H9 (cell line): ENCODE data around the gene NAT16. TPM values are rescaled to one million over a fixed set of nuclear protein-coding genes. Genes with fewer than 3 reads are reported as not detected.

Source experiments
- DNase-seq: peaks from one replicate; pipeline ENCODE4 v3.0.0-alpha.2; 2017
- H2AFZ ChIP-seq: one replicate; pipeline ENCODE4 v1.6.1; 2013; ENCODE audit warnings: mild to moderate bottlenecking, low read length, control low read depth, moderate library complexity
- H2AK5ac ChIP-seq: 2 replicates; pipeline ENCODE4 v1.6.1; 2013; ENCODE audit warnings: low read length, control low read depth, mixed read lengths; ENCODE audit not compliant: insufficient read length
- H2BK120ac ChIP-seq: one replicate; pipeline ENCODE4 v1.6.1; 2013; ENCODE audit warnings: low read depth, mild to moderate bottlenecking, low read length, control low read depth, inconsistent platforms; ENCODE audit not compliant: poor library complexity, severe bottlenecking
- H2BK12ac ChIP-seq: 2 replicates; pipeline ENCODE4 v1.6.1; 2013; ENCODE audit warnings: low read length, control low read depth, mixed read lengths, low read depth; ENCODE audit not compliant: insufficient read length
- H2BK15ac ChIP-seq: 2 replicates; pipeline ENCODE4 v1.6.1; 2013; ENCODE audit warnings: low read depth, low read length, control low read depth
- H2BK20ac ChIP-seq: one replicate; pipeline ENCODE4 v1.6.1; 2013; ENCODE audit warnings: low read depth, mild to moderate bottlenecking, low read length, control low read depth, inconsistent platforms; ENCODE audit not compliant: poor library complexity, severe bottlenecking
- H2BK5ac ChIP-seq: 2 replicates; pipeline ENCODE4 v1.6.1; 2013; ENCODE audit warnings: low read length, control low read depth, mixed read lengths; ENCODE audit not compliant: insufficient read length
- H3K14ac ChIP-seq: 2 replicates; pipeline ENCODE4 v1.6.1; 2013; ENCODE audit warnings: low read length, control low read depth; ENCODE audit not compliant: insufficient read depth
- H3K18ac ChIP-seq: 2 replicates; pipeline ENCODE4 v1.6.1; 2013; ENCODE audit warnings: low read depth, mild to moderate bottlenecking, mixed read lengths, low read length, control low read depth; ENCODE audit not compliant: insufficient read length
- H3K23ac ChIP-seq: 2 replicates; pipeline ENCODE4 v1.6.1; 2013; ENCODE audit warnings: low read length, control low read depth, mixed read lengths, low read depth; ENCODE audit not compliant: insufficient read length
- H3K23me2 ChIP-seq: 2 replicates; pipeline ENCODE4 v1.6.1; 2013; ENCODE audit warnings: low read depth, mild to moderate bottlenecking, mixed read lengths, low read length, control low read depth; ENCODE audit not compliant: insufficient read length, poor library complexity, severe bottlenecking
- H3K27ac ChIP-seq: 2 replicates; pipeline ENCODE4 v1.5.1; 2013; ENCODE audit warnings: low read length, control low read depth, mixed read lengths, low read depth; ENCODE audit not compliant: insufficient read length
- H3K27me3 ChIP-seq: 2 replicates; pipeline ENCODE4 v1.6.1; 2013; ENCODE audit warnings: low read length, control low read depth, inconsistent platforms; ENCODE audit not compliant: insufficient read depth
- H3K4ac ChIP-seq: 2 replicates; pipeline ENCODE4 v1.6.1; 2013; ENCODE audit warnings: low read depth, mild to moderate bottlenecking, control low read depth, inconsistent platforms, low read length, moderate library complexity
- H3K4me1 ChIP-seq: 2 replicates; pipeline ENCODE4 v1.6.1; 2013; ENCODE audit warnings: low read length, control low read depth, inconsistent platforms; ENCODE audit not compliant: insufficient read depth
- H3K4me2 ChIP-seq: 2 replicates; pipeline ENCODE4 v1.6.1; 2013; ENCODE audit warnings: low read length, control low read depth, mixed read lengths; ENCODE audit not compliant: insufficient read length, insufficient read depth
- H3K56ac ChIP-seq: 2 replicates; pipeline ENCODE4 v1.6.1; 2013; ENCODE audit warnings: low read depth, mild to moderate bottlenecking, mixed read lengths, low read length, control low read depth; ENCODE audit not compliant: insufficient read length
- H3K79me1 ChIP-seq: 2 replicates; pipeline ENCODE4 v1.6.1; 2013; ENCODE audit warnings: low read depth, mild to moderate bottlenecking, moderate library complexity, low read length, control low read depth, inconsistent platforms; ENCODE audit not compliant: insufficient read depth, poor library complexity, severe bottlenecking
- H3K79me2 ChIP-seq: 2 replicates; pipeline ENCODE4 v1.6.1; 2013; ENCODE audit warnings: low read length, control low read depth, inconsistent platforms; ENCODE audit not compliant: insufficient read depth
- H3K9ac ChIP-seq: 2 replicates; pipeline ENCODE4 v1.6.1; 2013; ENCODE audit warnings: low read length, control low read depth, mixed read lengths; ENCODE audit not compliant: insufficient read length; ENCODE audit errors: extremely low read depth
- H3K9me3 ChIP-seq: one replicate; pipeline ENCODE4 v1.6.1; 2013; ENCODE audit warnings: low read depth, low read length, inconsistent platforms; ENCODE audit not compliant: control insufficient read depth
- H3T11ph ChIP-seq: one replicate; pipeline ENCODE4 v1.6.1; 2013; ENCODE audit warnings: mild to moderate bottlenecking, low read length, control low read depth, inconsistent platforms
- H4K20me1 ChIP-seq: one replicate; pipeline ENCODE4 v1.6.1; 2013; ENCODE audit not compliant: control insufficient read depth, insufficient read length, insufficient read depth
- H4K5ac ChIP-seq: 2 replicates; pipeline ENCODE4 v1.6.1; 2013; ENCODE audit warnings: low read depth, mild to moderate bottlenecking, mixed read lengths, low read length, control low read depth; ENCODE audit not compliant: insufficient read length
- H4K8ac ChIP-seq: replicated peaks from 2 replicates; pipeline ENCODE4 v1.6.1; 2013; ENCODE audit warnings: low read length, control low read depth, mixed read lengths, low read depth; ENCODE audit not compliant: insufficient read length
- H4K91ac ChIP-seq: 2 replicates; pipeline ENCODE4 v1.6.1; 2013; ENCODE audit warnings: low read depth, mild to moderate bottlenecking, moderate library complexity, mixed read lengths, low read length, control low read depth; ENCODE audit not compliant: insufficient read length
- H3K27ac Mint-ChIP-seq, 3 experiments: 2 replicates in 2 of 3; 3 replicates in 1 of 3; pipeline ENCODE4 v1.8.0; 2020 to 2021; ENCODE audit warnings: mixed read lengths in 3 of 3, mild to moderate bottlenecking in 1 of 3, moderate library complexity in 1 of 3
- H3K27me3 Mint-ChIP-seq: 2 replicates; pipeline ENCODE4 v1.8.0; 2021; ENCODE audit warnings: low read depth, mild to moderate bottlenecking, moderate library complexity, mixed read lengths
- H3K36me3 Mint-ChIP-seq, 3 experiments: 2 replicates in 2 of 3; 3 replicates in 1 of 3; pipeline ENCODE4 v1.8.0; 2020 to 2021; ENCODE audit warnings: low read depth in 3 of 3, mixed read lengths in 3 of 3; ENCODE audit not compliant: insufficient read depth in 1 of 3
- H3K4me1 Mint-ChIP-seq, 2 experiments: 2 replicates each; pipeline ENCODE4 v1.8.0; 2020; ENCODE audit warnings: mixed read lengths in 2 of 2
- H3K4me3 Mint-ChIP-seq, 2 experiments: 2 replicates in 1 of 2; 3 replicates in 1 of 2; pipeline ENCODE4 v1.8.0; 2020 to 2021; ENCODE audit warnings: mild to moderate bottlenecking in 2 of 2, mixed read lengths in 2 of 2, moderate library complexity in 1 of 2
- H3K9me3 Mint-ChIP-seq, 2 experiments: 2 replicates in 1 of 2; 3 replicates in 1 of 2; pipeline ENCODE4 v1.8.0; 2020; ENCODE audit warnings: mild to moderate bottlenecking in 2 of 2, mixed read lengths in 2 of 2, moderate library complexity in 1 of 2
- CTCF ChIP-seq: fragments of 200-600 bp; sonication (generic); conservative IDR thresholded peaks from 3 replicates; pipeline ENCODE4 v1.8.0; 2021; ENCODE audit warnings: antibody characterized with exemption, mild to moderate bottlenecking
- WGBS: extraction: QIAGEN DNeasy Blood & Tissue Kit; methylation state at CpG from one replicate; pipeline ENCODE4 v1.1.7; 2013; ENCODE audit warnings: missing lambda C conversion rate, low lambda C conversion rate, mixed read lengths; ENCODE audit not compliant: insufficient read length; ENCODE audit errors: extremely low coverage; 5-methylcytosine and 5-hydroxymethylcytosine counted together
- total RNA-seq: library from RNA; stranded (reverse); gene quantifications from 2 replicates; pipeline ENCODE4 v1.2.1, GENCODE V29; 2021

The NAT16 gene
- total RNA-seq, 1 experiment from 2014 or later: 0.50 TPM

DNA sequence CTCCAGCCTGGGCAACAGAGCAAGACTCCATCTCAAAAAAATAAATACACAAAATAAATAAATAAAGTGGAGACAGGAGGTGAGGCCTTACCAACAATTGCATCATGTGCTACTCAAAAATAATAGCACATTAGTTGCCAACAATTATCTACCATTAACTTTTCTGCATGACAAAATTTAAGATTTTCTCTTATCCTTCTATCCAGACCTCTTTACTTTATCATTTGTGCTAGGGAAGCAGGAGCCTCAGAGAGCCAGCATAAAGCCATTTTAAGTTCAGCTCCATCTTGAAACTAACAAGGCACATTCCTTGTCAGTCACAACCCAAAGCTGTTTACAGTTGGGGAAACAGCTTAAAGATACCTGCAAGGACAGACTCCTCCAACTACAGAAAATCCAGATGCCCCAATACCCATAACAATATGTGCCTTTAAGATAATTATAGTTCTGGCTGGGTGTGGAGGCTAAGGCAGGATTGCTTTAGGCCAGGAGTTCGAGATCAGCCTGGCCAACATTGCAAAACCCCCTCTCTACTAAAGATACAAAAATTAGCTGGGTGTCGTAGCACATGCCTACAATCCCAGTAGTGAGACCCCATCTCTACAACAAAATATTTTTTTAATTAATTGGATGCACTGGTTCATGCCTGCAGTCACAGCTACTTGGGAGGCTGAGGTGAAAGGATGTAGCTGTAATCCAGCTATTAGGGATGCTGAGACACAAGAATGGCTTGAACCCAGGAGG lies 28.0 kb downstream of the NAT16 start:
- no peak overlapping the region for H3K27ac Mint-ChIP-seq
- Histone ChIP-seq H4K8ac (no peak overlapping the region), H3K79me1 (no peaks in the 10 kb centered on the region), H2BK15ac (no peak overlapping the region), H3K4me1 (no peaks in the 10 kb centered on the region), H3K27ac (no peak overlapping the region), H2AK5ac (no peak overlapping the region), H2AFZ (no peak overlapping the region), H3K9ac (no peak overlapping the region), H2BK12ac (no peak overlapping the region), H3K27me3 (no peaks in the 10 kb centered on the region; the same call in 1 of the 2 replicates), H3K79me2 (no peaks in the 10 kb centered on the region), H3K4ac (no peak overlapping the region), H2BK5ac (no peak overlapping the region), H3K23me2 (peaks cover 6% of the 10 kb centered on the region), H4K91ac (no peak overlapping the region), H3K18ac (no peak overlapping the region), H3K9me3 (no peaks in the 10 kb centered on the region), H4K5ac (no peak overlapping the region), H2BK120ac (no peak overlapping the region), H2BK20ac (no peak overlapping the region), H3K14ac (no peak overlapping the region), H3K23ac (no peak overlapping the region), H3K56ac (no peak overlapping the region), H3T11ph (no peak overlapping the region), H4K20me1 (no peaks in the 10 kb centered on the region), H3K4me2 (no peak overlapping the region)
- H3K4me3 Mint-ChIP-seq: no peak overlapping the region
- WGBS: no CpG with 5 or more reads among the region's 2 CpGs
- no peak for DNase-seq
- H3K27me3 Mint-ChIP-seq: peaks cover 12% of the 10 kb centered on the region
- peaks cover 0 to 9% (median 8%) of the 10 kb centered on the region in 3 experiments; a peak in 3 of 7 replicates for H3K36me3 Mint-ChIP-seq
- no peak for TF ChIP-seq CTCF
- peaks cover 2 to 8% of the 10 kb centered on the region in 2 experiments; a peak in 4 of 5 replicates for H3K9me3 Mint-ChIP-seq
- H3K4me1 Mint-ChIP-seq: peaks cover 23 to 31% of the 10 kb centered on the region in 2 experiments
